Gastroesophageal sphincter (tissue), 4 donors: ENCODE measurements around the gene LRRTM4. TPM values are rescaled to one million over a fixed set of nuclear protein-coding genes. Genes with fewer than 3 reads are reported as not detected.

ENCODE experiments used
- ATAC-seq: fragments of 150-250 bp; one replicate; pipeline ENCODE4 v1.9.1; 2016; ENCODE audit warnings: mild to moderate bottlenecking, moderate library complexity
- H3K27ac ChIP-seq, 4 donors: fragments of 200-600 bp; sonication (generic) in 3 of 4; 1 replicate in 3 of 4; 2 replicates in 1 of 4; pipeline ENCODE4 v1.5.1; 2016 to 2019
- H3K27me3 ChIP-seq: fragments of 200-600 bp; sonication (generic); one replicate; pipeline ENCODE4 v1.5.1; 2019
- H3K36me3 ChIP-seq, 2 donors: fragments of 200-600 bp; sonication (generic); one replicate each; pipeline ENCODE4 v1.5.1; 2019; ENCODE audit warnings: control low read depth in 1 of 2
- H3K4me1 ChIP-seq, 3 donors: fragments of 200-600 bp; sonication (generic); 1 replicate in 2 of 3; 2 replicates in 1 of 3; pipeline ENCODE4 v1.5.1; 2016 to 2019; ENCODE audit warnings: control low read depth in 2 of 3
- H3K4me3 ChIP-seq, 2 donors: fragments of 200-600 bp; sonication (generic); one replicate each; pipeline ENCODE4 v1.5.1; 2019; ENCODE audit warnings: mild to moderate bottlenecking in 1 of 2, moderate library complexity in 1 of 2
- H3K9me3 ChIP-seq, 3 donors: fragments of 200-600 bp; sonication (generic); one replicate each; pipeline ENCODE4 v1.5.1; 2017 to 2019; ENCODE audit warnings: control low read depth in 2 of 3
- CTCF ChIP-seq, 4 experiments: fragments of 200-600 bp in 2 of 4; fragments of 450-650 bp in 2 of 4; sonication (generic) in 1 of 4; IDR thresholded peaks; one replicate each; pipeline ENCODE4 v1.5.1; 2017 to 2019; ENCODE audit warnings: antibody characterized with exemption in 4 of 4, mild to moderate bottlenecking in 2 of 4, moderate library complexity in 2 of 4
- EP300 ChIP-seq: sonication (generic); formaldehyde crosslinking; IDR thresholded peaks from one replicate; pipeline ENCODE4 v1.6.1; 2017; ENCODE audit warnings: antibody characterized with exemption, mild to moderate bottlenecking
- POLR2A ChIP-seq, 2 donors: fragments of 450-650 bp; IDR thresholded peaks; one replicate each; pipeline ENCODE4 v1.6.1; 2017; ENCODE audit warnings: antibody characterized with exemption in 2 of 2, mild to moderate bottlenecking in 2 of 2, moderate library complexity in 1 of 2
- POLR2AphosphoS5 ChIP-seq: sonication (generic); formaldehyde crosslinking; IDR thresholded peaks from one replicate; pipeline ENCODE4 v1.6.1; 2017; ENCODE audit warnings: antibody characterized with exemption
- WGBS, 2 donors: methylation state at CpG; one replicate each; pipeline ENCODE4 v1.1.5; 2018; ENCODE audit warnings: low coverage in 1 of 2; 5-methylcytosine and 5-hydroxymethylcytosine counted together
- total RNA-seq, 4 donors: library from RNA; depleted of rRNA; stranded (reverse); fragments of >200 nt; gene quantifications; one replicate each; pipeline ENCODE4 v1.1.0, GENCODE V29; 2016

The LRRTM4 gene
- total RNA-seq, 4 donors from 2014 or later: 0.12 to 0.30 (median 0.27) TPM; not detected in 1

- ATAC-seq: no peak
- no peaks in the 10 kb centered on the region for H3K27me3 ChIP-seq
These were observed 788.4 kb downstream of the LRRTM4 start for GRCh38 chr2:76733736-76734135.

GRCh38 chr2:76731157-76731556 lies 791.0 kb downstream of the LRRTM4 start:
- Histone ChIP-seq H3K4me3 (no peak overlapping the region), H3K36me3 (no peaks in the 10 kb centered on the region), H3K27ac (no peak overlapping the region), H3K4me1 (no peaks in the 10 kb centered on the region), H3K9me3 (no peaks in the 10 kb centered on the region), H3K27me3 (no peaks in the 10 kb centered on the region)
- ATAC-seq: no peak
- TF ChIP-seq EP300 (no peak), CTCF (IDR thresholded peaks at IDR 0.05) (no peak), POLR2A (IDR thresholded peaks at IDR 0.05) (no peak), POLR2AphosphoS5 (no peak)
- WGBS, 2 donors: 70 to 100% methylated on average over 1 to 4 of the region's 4 CpGs

More at GRCh38 chr2:76733736-76734135, 788.4 kb downstream of the LRRTM4 start:
- Histone ChIP-seq H3K36me3 (no peaks in the 10 kb centered on the region), H3K4me3 (no peak overlapping the region), H3K27ac (no peak overlapping the region), H3K9me3 (no peaks in the 10 kb centered on the region), H3K4me1 (no peaks in the 10 kb centered on the region)
- no peak for TF ChIP-seq POLR2AphosphoS5
- TF ChIP-seq POLR2A (IDR thresholded peaks at IDR 0.05): no peak
- TF ChIP-seq EP300: no peak
- no peak for TF ChIP-seq CTCF (IDR thresholded peaks at IDR 0.05)

GRCh38 chr2:76730021-76730420 lies 792.2 kb downstream of the LRRTM4 start:
- Histone ChIP-seq H3K27ac (no peak overlapping the region), H3K4me3 (no peak overlapping the region), H3K36me3 (no peaks in the 10 kb centered on the region), H3K27me3 (no peaks in the 10 kb centered on the region), H3K4me1 (no peaks in the 10 kb centered on the region), H3K9me3 (no peaks in the 10 kb centered on the region)
- WGBS, 2 donors: 64 to 95% methylated on average over 3 to 4 of the region's 4 CpGs
- TF ChIP-seq POLR2A (IDR thresholded peaks at IDR 0.05) (no peak), POLR2AphosphoS5 (no peak), CTCF (IDR thresholded peaks at IDR 0.05) (no peak), EP300 (no peak)
- ATAC-seq: no peak

- no peak for TF ChIP-seq POLR2A (IDR thresholded peaks at IDR 0.05)
- TF ChIP-seq POLR2AphosphoS5: no peak
- TF ChIP-seq CTCF (IDR thresholded peaks at IDR 0.05): no peak
- TF ChIP-seq EP300: no peak
- WGBS, 2 donors: 77 to 92% methylated on average over 2 to 3 of the region's 3 CpGs
- Histone ChIP-seq H3K27ac (no peak overlapping the region), H3K4me1 (no peaks in the 10 kb centered on the region), H3K36me3 (no peaks in the 10 kb centered on the region), H3K4me3 (no peak overlapping the region), H3K9me3 (no peaks in the 10 kb centered on the region), H3K27me3 (no peaks in the 10 kb centered on the region)
- no peak for ATAC-seq
These were observed 801.0 kb downstream of the LRRTM4 start for GRCh38 chr2:76721226-76721625.

GRCh38 chr2:76713312-76713711 lies 808.9 kb downstream of the LRRTM4 start:
- Histone ChIP-seq H3K27me3 (no peaks in the 10 kb centered on the region), H3K4me1 (no peaks in the 10 kb centered on the region), H3K4me3 (no peak overlapping the region), H3K36me3 (no peaks in the 10 kb centered on the region), H3K9me3 (no peaks in the 10 kb centered on the region), H3K27ac (no peak overlapping the region)
- TF ChIP-seq POLR2A (IDR thresholded peaks at IDR 0.05) (no peak), CTCF (IDR thresholded peaks at IDR 0.05) (no peak), POLR2AphosphoS5 (no peak), EP300 (no peak)
- ATAC-seq: no peak
- 85% methylated on average over 3 of the region's 3 CpGs for WGBS, 2 donors
